Measurements from ENCODE around the gene CRIP2. TPM values are rescaled to one million over a fixed set of nuclear protein-coding genes. Genes with fewer than 3 reads are reported as not detected.

The CRIP2 gene
- total and polyA plus RNA-seq, 2 of the 13 experiments (the other 11 are each of a cell fraction or from before 2014, with no cell fraction given) = 31.6 to 37.9 TPM

DNA sequence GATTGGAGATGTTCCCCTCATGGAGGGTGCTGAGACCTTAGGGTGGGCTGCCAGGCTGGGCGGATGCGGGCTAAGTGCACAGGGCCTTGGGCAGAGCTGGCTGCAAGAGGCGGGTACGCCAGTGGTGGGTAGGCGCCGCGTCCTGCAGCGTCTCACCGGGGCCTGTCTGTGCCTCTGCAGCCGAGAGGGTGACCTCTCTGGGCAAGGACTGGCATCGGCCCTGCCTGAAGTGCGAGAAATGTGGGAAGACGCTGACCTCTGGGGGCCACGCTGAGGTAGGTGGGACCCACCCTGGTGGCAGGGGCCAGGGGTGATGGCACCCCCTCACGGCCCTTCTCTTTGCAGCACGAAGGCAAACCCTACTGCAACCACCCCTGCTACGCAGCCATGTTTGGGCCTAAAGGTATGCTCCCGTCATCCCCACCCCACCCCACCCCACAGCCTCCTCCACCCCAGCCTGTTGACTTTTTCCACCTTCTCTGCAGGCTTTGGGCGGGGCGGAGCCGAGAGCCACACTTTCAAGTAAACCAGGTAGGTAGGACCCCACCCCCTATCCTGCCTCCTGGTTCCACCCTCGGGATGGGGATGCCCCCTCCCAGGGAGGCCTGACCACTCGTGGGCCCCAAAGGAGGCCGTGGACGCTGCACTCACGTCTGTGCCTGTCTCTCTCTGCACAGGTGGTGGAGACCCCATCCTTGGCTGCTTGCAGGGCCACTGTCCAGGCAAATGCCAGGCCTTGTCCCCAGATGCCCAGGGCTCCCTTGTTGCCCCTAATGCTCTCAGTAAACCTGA lies 13.6 kb downstream of the CRIP2 start (continued):
- TF ChIP-seq, protein P1, sequence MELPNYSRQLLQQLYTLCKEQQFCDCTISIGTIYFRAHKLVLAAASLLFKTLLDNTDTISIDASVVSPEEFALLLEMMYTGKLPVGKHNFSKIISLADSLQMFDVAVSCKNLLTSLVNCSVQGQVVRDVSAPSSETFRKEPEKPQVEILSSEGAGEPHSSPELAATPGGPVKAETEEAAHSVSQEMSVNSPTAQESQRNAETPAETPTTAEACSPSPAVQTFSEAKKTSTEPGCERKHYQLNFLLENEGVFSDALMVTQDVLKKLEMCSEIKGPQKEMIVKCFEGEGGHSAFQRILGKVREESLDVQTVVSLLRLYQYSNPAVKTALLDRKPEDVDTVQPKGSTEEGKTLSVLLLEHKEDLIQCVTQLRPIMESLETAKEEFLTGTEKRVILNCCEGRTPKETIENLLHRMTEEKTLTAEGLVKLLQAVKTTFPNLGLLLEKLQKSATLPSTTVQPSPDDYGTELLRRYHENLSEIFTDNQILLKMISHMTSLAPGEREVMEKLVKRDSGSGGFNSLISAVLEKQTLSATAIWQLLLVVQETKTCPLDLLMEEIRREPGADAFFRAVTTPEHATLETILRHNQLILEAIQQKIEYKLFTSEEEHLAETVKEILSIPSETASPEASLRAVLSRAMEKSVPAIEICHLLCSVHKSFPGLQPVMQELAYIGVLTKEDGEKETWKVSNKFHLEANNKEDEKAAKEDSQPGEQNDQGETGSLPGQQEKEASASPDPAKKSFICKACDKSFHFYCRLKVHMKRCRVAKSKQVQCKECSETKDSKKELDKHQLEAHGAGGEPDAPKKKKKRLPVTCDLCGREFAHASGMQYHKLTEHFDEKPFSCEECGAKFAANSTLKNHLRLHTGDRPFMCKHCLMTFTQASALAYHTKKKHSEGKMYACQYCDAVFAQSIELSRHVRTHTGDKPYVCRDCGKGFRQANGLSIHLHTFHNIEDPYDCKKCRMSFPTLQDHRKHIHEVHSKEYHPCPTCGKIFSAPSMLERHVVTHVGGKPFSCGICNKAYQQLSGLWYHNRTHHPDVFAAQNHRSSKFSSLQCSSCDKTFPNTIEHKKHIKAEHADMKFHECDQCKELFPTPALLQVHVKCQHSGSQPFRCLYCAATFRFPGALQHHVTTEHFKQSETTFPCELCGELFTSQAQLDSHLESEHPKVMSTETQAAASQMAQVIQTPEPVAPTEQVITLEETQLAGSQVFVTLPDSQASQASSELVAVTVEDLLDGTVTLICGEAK (IDR thresholded peaks at IDR 0.05) = no peak
- TF ChIP-seq, protein P1 (CRISPR knock-in tag; IDR thresholded peaks at IDR 0.05) = no peak
- TF ChIP-seq, protein P2, sequence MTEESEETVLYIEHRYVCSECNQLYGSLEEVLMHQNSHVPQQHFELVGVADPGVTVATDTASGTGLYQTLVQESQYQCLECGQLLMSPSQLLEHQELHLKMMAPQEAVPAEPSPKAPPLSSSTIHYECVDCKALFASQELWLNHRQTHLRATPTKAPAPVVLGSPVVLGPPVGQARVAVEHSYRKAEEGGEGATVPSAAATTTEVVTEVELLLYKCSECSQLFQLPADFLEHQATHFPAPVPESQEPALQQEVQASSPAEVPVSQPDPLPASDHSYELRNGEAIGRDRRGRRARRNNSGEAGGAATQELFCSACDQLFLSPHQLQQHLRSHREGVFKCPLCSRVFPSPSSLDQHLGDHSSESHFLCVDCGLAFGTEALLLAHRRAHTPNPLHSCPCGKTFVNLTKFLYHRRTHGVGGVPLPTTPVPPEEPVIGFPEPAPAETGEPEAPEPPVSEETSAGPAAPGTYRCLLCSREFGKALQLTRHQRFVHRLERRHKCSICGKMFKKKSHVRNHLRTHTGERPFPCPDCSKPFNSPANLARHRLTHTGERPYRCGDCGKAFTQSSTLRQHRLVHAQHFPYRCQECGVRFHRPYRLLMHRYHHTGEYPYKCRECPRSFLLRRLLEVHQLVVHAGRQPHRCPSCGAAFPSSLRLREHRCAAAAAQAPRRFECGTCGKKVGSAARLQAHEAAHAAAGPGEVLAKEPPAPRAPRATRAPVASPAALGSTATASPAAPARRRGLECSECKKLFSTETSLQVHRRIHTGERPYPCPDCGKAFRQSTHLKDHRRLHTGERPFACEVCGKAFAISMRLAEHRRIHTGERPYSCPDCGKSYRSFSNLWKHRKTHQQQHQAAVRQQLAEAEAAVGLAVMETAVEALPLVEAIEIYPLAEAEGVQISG (CRISPR knock-in tag; IDR thresholded peaks at IDR 0.05) = no peak
- TF ChIP-seq ZNF768 (CRISPR knock-in tag; IDR thresholded peaks at IDR 0.05) = peak; percentile 89
- TF ChIP-seq KLF9 (CRISPR knock-in tag; IDR thresholded peaks at IDR 0.05; ENCODE audit: low read depth) = no peak
- TF ChIP-seq, protein P3, sequence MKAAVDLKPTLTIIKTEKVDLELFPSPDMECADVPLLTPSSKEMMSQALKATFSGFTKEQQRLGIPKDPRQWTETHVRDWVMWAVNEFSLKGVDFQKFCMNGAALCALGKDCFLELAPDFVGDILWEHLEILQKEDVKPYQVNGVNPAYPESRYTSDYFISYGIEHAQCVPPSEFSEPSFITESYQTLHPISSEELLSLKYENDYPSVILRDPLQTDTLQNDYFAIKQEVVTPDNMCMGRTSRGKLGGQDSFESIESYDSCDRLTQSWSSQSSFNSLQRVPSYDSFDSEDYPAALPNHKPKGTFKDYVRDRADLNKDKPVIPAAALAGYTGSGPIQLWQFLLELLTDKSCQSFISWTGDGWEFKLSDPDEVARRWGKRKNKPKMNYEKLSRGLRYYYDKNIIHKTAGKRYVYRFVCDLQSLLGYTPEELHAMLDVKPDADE (CRISPR knock-in tag; IDR thresholded peaks at IDR 0.05) = no peak
- TF ChIP-seq SIN3B (IDR thresholded peaks at IDR 0.05; ENCODE audit: low read length) = no peak
- peak; percentile 13; the same call in 1 of the 2 replicates for TF ChIP-seq KDM2A (CRISPR knock-in tag; IDR thresholded peaks at IDR 0.05; ENCODE audit: borderline replicate concordance, low read depth)
- TF ChIP-seq GLI4 (CRISPR knock-in tag; IDR thresholded peaks at IDR 0.05; ENCODE audit: borderline replicate concordance) = no peak

Data from HepG2 (cell line).